Epithelial cell of proximal tubule (primary cell): ENCODE measurements around the gene CSRNP2. TPM values are rescaled to one million over a fixed set of nuclear protein-coding genes. Genes with fewer than 3 reads are reported as not detected.

Source experiments
- DNase-seq: peaks from one replicate; pipeline ENCODE4 v3.0.0-alpha.2; 2011; ENCODE audit warnings: low read depth
- H3K4me3 ChIP-seq: 2 replicates; pipeline ENCODE4 v1.5.1; 2011; ENCODE audit warnings: low read depth, mild to moderate bottlenecking, low read length
- CTCF ChIP-seq: conservative IDR thresholded peaks from 2 replicates; pipeline ENCODE4 v1.5.1; 2012; ENCODE audit warnings: low read depth, mild to moderate bottlenecking, low read length
- total RNA-seq: library from RNA; depleted of rRNA; stranded (reverse); fragments of >200 nt; gene quantifications from 2 replicates; pipeline ENCODE4 v1.2.3, GENCODE V29; 2015

Gene CSRNP2
- total RNA-seq, 1 donor from 2014 or later, result 25.1 TPM

- DNase-seq, result no peak
- no peak for TF ChIP-seq CTCF
- no peak overlapping the region for H3K4me3 ChIP-seq
These were observed 15.2 kb upstream of the CSRNP2 start for GRCh38 chr12:51098611-51099010.

DNA sequence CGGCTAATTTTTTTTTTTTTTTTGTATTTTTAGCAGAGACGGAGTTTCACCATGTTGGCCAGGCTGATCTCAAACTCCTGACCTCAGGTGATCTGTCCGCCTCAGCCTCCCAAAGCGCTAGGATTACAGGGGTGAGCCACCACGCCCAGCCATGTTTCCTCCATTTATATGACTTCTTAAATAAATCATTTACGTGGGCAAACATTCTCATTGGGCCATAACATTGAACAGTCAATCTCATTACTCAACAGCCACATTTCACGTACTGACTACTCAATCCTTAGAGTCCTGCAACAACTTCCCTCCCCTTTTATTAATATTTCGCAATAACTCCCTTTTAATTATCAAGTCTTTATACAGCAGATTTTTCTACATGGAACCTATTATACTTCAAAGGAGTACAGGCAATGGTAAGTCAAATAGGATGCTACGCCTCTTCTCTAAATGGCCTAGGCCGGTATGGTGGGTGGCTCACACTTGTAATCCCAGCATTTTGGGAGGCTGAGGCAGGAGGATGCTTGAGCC, 7.4 kb upstream of the CSRNP2 start:
- DNase-seq, result no peak
- no peak for TF ChIP-seq CTCF
- no peak overlapping the region for H3K4me3 ChIP-seq

DNA sequence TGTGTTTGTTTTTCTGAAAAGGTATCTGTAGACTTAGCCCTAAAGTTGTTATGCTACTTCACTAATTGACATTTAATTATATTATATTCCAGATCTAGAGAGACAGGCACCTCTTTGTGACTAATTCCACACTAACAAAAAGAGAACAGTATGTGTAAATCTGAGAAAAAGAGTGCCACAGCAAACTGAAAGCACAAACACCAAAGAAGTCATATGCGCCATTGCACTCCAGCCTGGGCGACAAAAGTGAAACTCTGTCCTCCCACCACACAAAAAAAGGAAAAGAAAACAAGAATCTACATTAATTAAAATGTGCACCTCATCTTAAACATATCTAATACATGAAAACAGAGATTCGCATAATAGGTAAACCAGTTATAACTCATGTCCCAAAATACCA, 4.4 kb upstream of the CSRNP2 start:
- DNase-seq, result no peak
- no peak overlapping the region for H3K4me3 ChIP-seq

DNA sequence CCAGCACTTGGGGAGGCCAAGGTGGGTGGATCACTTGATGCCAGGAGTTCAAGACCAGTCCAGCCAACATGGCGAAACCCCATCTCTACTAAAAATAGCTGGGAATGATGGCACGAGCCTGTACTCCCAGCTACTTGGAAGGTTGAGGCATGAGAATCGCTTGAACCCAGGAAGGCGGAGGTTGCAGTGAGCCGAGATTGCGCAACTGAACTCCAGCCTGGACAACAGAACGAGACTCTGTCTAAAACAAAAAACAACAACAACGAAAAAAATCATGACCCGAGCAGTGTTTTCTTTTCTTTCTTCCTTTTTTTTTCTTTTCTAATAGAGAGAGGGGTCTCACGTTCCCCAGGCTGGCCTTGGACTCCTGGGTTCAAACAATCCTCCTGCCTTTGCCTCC, 3.5 kb upstream of the CSRNP2 start:
- H3K4me3 ChIP-seq, result no peak overlapping the region
- DNase-seq, result no peak
- TF ChIP-seq CTCF, result no peak

More for the DNA sequence above, 4.4 kb upstream of the CSRNP2 start:
- TF ChIP-seq CTCF, result no peak

DNA sequence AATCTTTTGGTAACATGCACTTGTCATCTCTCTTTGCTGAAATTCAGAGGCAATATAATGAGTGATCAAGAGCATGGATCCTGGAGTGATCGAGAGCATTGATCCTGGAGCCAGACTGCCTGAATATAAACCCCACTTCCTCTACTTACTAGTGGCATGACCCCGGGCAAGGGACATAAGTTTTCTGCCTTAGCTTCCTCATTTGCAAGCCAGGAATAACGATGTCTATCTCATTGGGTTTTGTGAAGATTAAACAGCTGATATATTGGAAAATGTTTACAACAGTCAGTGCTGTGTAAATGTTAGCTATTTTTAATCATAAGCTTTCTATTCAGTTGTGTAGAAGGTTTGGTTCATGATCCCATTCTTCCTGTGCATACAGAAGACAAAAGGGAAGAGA, 2.4 kb upstream of the CSRNP2 start:
- no peak for DNase-seq
- no peak for TF ChIP-seq CTCF
- H3K4me3 ChIP-seq, result no peak overlapping the region

DNA sequence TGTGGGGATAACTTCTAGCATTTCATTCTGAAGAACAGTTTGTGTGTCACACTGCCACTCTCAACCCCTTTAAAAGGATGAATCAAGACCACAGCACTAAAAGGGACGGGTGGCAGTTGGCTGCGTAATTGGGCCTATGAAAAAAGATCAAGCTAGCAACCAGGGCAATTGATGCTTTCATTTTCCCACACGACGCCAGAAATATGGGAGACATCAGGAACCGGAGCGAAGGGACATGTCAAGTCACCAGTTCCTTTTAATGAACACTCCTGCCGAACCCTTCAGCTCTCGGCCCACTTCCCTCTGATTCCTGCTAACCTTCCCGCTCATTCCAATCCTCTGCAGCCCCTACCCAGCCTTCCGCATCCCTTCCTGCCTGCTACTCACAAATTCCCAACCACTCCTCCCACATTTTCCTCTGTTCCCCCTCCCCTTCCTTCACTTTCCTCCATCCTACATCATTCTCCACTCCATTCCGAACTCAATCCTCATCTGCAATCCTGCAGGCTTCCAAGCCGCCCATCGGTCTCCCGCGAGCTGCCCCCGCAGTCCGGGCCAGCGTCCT, 753 bp downstream of the CSRNP2 start:
- no peak for DNase-seq
- TF ChIP-seq CTCF, result no peak
- peak overlapping the region; percentile 93 for H3K4me3 ChIP-seq

- no peak for TF ChIP-seq CTCF
- no peak for DNase-seq
- H3K4me3 ChIP-seq, result no peak overlapping the region
These were observed 2.0 kb downstream of the CSRNP2 start for GRCh38 chr12:51081421-51081820.
